NT2/D1 (cell line): Measurements from ENCODE around the gene ENTPD7.

Experiments
- DNase-seq: peaks from one replicate; pipeline ENCODE4 v3.0.0-alpha.2; 2011; ENCODE audit warnings: low read depth, low spot score
- H3K27me3 ChIP-seq: 2 replicates; pipeline ENCODE4 v1.6.0; 2011; ENCODE audit warnings: mild to moderate bottlenecking; ENCODE audit not compliant: insufficient read length, insufficient read depth
- H3K36me3 ChIP-seq: 2 replicates; pipeline ENCODE4 v1.6.1; 2011; ENCODE audit warnings: mild to moderate bottlenecking, low read length, mixed read lengths; ENCODE audit not compliant: insufficient read depth, insufficient read length
- H3K4me1 ChIP-seq: 2 replicates; pipeline ENCODE4 v1.5.1; 2011; ENCODE audit not compliant: insufficient read depth, insufficient read length
- H3K4me3 ChIP-seq: 2 replicates; pipeline ENCODE4 v1.5.1; 2011; ENCODE audit warnings: low read depth; ENCODE audit not compliant: insufficient read length
- H3K9ac ChIP-seq: 2 replicates; pipeline ENCODE4 v1.6.0; 2011; ENCODE audit warnings: low read depth; ENCODE audit not compliant: insufficient read length
- H3K9me3 ChIP-seq: 2 replicates; pipeline ENCODE4 v1.5.1; 2011; ENCODE audit warnings: mild to moderate bottlenecking, low read length; ENCODE audit not compliant: insufficient read depth
- SUZ12 ChIP-seq: IDR thresholded peaks from 2 replicates; pipeline ENCODE4 v1.6.1; 2011; ENCODE audit not compliant: insufficient read length, insufficient read depth; ENCODE audit errors: extremely low read depth
- YY1 ChIP-seq: IDR thresholded peaks from 2 replicates; pipeline ENCODE4 v1.6.1; 2011; ENCODE audit not compliant: insufficient read length, insufficient read depth
- ZNF274 ChIP-seq: IDR thresholded peaks from 2 replicates; pipeline ENCODE4 v1.6.1; 2011; ENCODE audit warnings: mild to moderate bottlenecking, low read depth, low read length

Gene ENTPD7

GRCh38 chr10:99665304-99665703 is 6.0 kb downstream of the ENTPD7 start:
- H3K36me3 ChIP-seq: peaks cover 20% of the 10 kb centered on the region
- H3K4me3 ChIP-seq: no peak overlapping the region
- no peaks in the 10 kb centered on the region for H3K9me3 ChIP-seq
- no peak overlapping the region for H3K9ac ChIP-seq
- no peaks in the 10 kb centered on the region for H3K27me3 ChIP-seq
- TF ChIP-seq SUZ12: no peak
- TF ChIP-seq ZNF274: no peak
- no peak for TF ChIP-seq YY1
- DNase-seq: no peak
- H3K4me1 ChIP-seq: no peaks in the 10 kb centered on the region

GRCh38 chr10:99667108-99667751 is 7.9 kb downstream of the ENTPD7 start:
- Histone ChIP-seq H3K4me1 (no peaks in the 10 kb centered on the region), H3K4me3 (no peak overlapping the region), H3K9me3 (no peaks in the 10 kb centered on the region), H3K36me3 (peaks cover 20% of the 10 kb centered on the region), H3K27me3 (no peaks in the 10 kb centered on the region), H3K9ac (no peak overlapping the region)
- no peak for DNase-seq
- TF ChIP-seq YY1: no peak
- TF ChIP-seq ZNF274: no peak
- TF ChIP-seq SUZ12: no peak

GRCh38 chr10:99671386-99671785 is 12.1 kb downstream of the ENTPD7 start:
- no peaks in the 10 kb centered on the region for H3K9me3 ChIP-seq
- H3K4me1 ChIP-seq: no peaks in the 10 kb centered on the region
- H3K27me3 ChIP-seq: no peaks in the 10 kb centered on the region
- H3K9ac ChIP-seq: no peak overlapping the region
- TF ChIP-seq YY1: no peak
- TF ChIP-seq SUZ12: no peak
- no peak for TF ChIP-seq ZNF274
- peaks cover 5% of the 10 kb centered on the region for H3K36me3 ChIP-seq
- H3K4me3 ChIP-seq: no peak overlapping the region
- no peak for DNase-seq

- Histone ChIP-seq H3K9me3 (no peaks in the 10 kb centered on the region), H3K4me3 (no peak overlapping the region), H3K4me1 (no peaks in the 10 kb centered on the region), H3K36me3 (peaks cover 5% of the 10 kb centered on the region), H3K9ac (no peak overlapping the region), H3K27me3 (no peaks in the 10 kb centered on the region)
- no peak for DNase-seq
- TF ChIP-seq YY1 (no peak), ZNF274 (no peak), SUZ12 (no peak)
These were observed 13.6 kb downstream of the ENTPD7 start for GRCh38 chr10:99672884-99673283.

- no peak for DNase-seq
- Histone ChIP-seq H3K9ac (no peak overlapping the region), H3K36me3 (peaks cover 5% of the 10 kb centered on the region), H3K4me3 (no peak overlapping the region), H3K9me3 (no peaks in the 10 kb centered on the region), H3K4me1 (no peaks in the 10 kb centered on the region), H3K27me3 (no peaks in the 10 kb centered on the region)
- TF ChIP-seq ZNF274 (no peak), YY1 (no peak), SUZ12 (no peak)
These were observed 14.2 kb downstream of the ENTPD7 start for GRCh38 chr10:99673492-99673891.

- no peak overlapping the region for H3K4me3 ChIP-seq
- H3K36me3 ChIP-seq: peaks cover 10% of the 10 kb centered on the region
- no peaks in the 10 kb centered on the region for H3K9me3 ChIP-seq
- H3K27me3 ChIP-seq: no peaks in the 10 kb centered on the region
- TF ChIP-seq YY1 (no peak), ZNF274 (no peak), SUZ12 (no peak)
- DNase-seq: no peak
- H3K4me1 ChIP-seq: no peaks in the 10 kb centered on the region
- H3K9ac ChIP-seq: no peak overlapping the region
These were observed 15.5 kb downstream of the ENTPD7 start for GRCh38 chr10:99674762-99675161.

- no peak for DNase-seq
- TF ChIP-seq YY1 (no peak), SUZ12 (no peak), ZNF274 (no peak)
- no peaks in the 10 kb centered on the region for H3K27me3 ChIP-seq
- H3K9ac ChIP-seq: no peak overlapping the region
- peaks cover 23% of the 10 kb centered on the region for H3K36me3 ChIP-seq
- H3K4me1 ChIP-seq: no peaks in the 10 kb centered on the region
- no peak overlapping the region for H3K4me3 ChIP-seq
- H3K9me3 ChIP-seq: no peaks in the 10 kb centered on the region
These were observed 17.1 kb downstream of the ENTPD7 start for GRCh38 chr10:99676426-99676825.

- Histone ChIP-seq H3K4me1 (no peaks in the 10 kb centered on the region), H3K27me3 (no peaks in the 10 kb centered on the region), H3K4me3 (no peak overlapping the region), H3K9me3 (no peaks in the 10 kb centered on the region), H3K36me3 (peaks cover 27% of the 10 kb centered on the region), H3K9ac (no peak overlapping the region)
- DNase-seq: no peak
- TF ChIP-seq SUZ12: no peak
These were observed 17.6 kb downstream of the ENTPD7 start for GRCh38 chr10:99676895-99677294.
